Renal cortex interstitium (tissue), 11 donors: ENCODE measurements around the gene CSRNP2. TPM values are rescaled to one million over a fixed set of nuclear protein-coding genes. Genes with fewer than 3 reads are reported as not detected.

Experiments
- DNase-seq, 11 donors: peaks; one replicate each; pipeline ENCODE4 v3.0.0-alpha.2; 2013; ENCODE audit warnings: low read depth in 9 of 11, low spot score in 4 of 11; ENCODE audit errors: extremely low read depth in 1 of 11
- polyA plus RNA-seq, 3 donors: library from polyadenylated mRNA; unstranded; fragments of 120-200 nt; gene quantifications; one replicate each; pipeline ENCODE4 v1.2.1, GENCODE V29; 2013; ENCODE audit not compliant: insufficient read length in 3 of 3

Gene CSRNP2
- polyA plus RNA-seq, 3 donors, result 35.7 to 37.8 (median 36.2) TPM

GRCh38 chr12:51013441-51013840 is 70.0 kb downstream of the CSRNP2 start:
- no peak for DNase-seq

GRCh38 chr12:51012570-51013236 is 70.7 kb downstream of the CSRNP2 start:
- no peak for DNase-seq

GRCh38 chr12:51011955-51012354 is 71.4 kb downstream of the CSRNP2 start:
- no peak for DNase-seq

Other genes with a start within 250 kb of the CSRNP2 start
- under 1 TPM in 2 of 3 donors, not detected in 1; 0.09 to 0.12 TPM for gene TMPRSS12, start 240.7 kb downstream of the CSRNP2 start, polyA plus RNA-seq
- not detected for gene HIGD1C, start 131.1 kb downstream of the CSRNP2 start, polyA plus RNA-seq
- gene SLC11A2, start 57.2 kb downstream of the CSRNP2 start, polyA plus RNA-seq, result 10 to 100 TPM; 46.5 to 75.7 (median 59.2) TPM
- 100 to 1,000 TPM in 2 of 3 donors, 10 to 100 TPM in 1; 86.9 to 151 (median 130) TPM for gene LETMD1, start 35.3 kb downstream of the CSRNP2 start, polyA plus RNA-seq
- 10 to 100 TPM; 53.0 to 55.1 (median 54.1) TPM for gene TFCP2, start 89.5 kb upstream of the CSRNP2 start, polyA plus RNA-seq
- 10 to 100 TPM in 1 of 3 donors, 1 to 10 TPM in 2; 7.1 to 14.0 (median 8.0) TPM for gene POU6F1, start 134.5 kb upstream of the CSRNP2 start, polyA plus RNA-seq
- 100 to 1,000 TPM; 259 to 294 (median 266) TPM for gene DAZAP2, start 155.2 kb upstream of the CSRNP2 start, polyA plus RNA-seq
- gene SMAGP, start 186.8 kb upstream of the CSRNP2 start, polyA plus RNA-seq, result 10 to 100 TPM; 19.2 to 21.5 (median 20.0) TPM
- gene BIN2, start 240.6 kb upstream of the CSRNP2 start, polyA plus RNA-seq, result 1 to 10 TPM; 2.3 to 3.9 (median 3.2) TPM